ENCODE data around the gene LAP3.
"Not testable (repeated sequence)": the region's sequence is repeated elsewhere in the genome, so short reads cannot be mapped to it uniquely, and the experiment has no call there.

Gene LAP3
- total RNA-seq = 44.1 to 123 reads per million in 2 experiments

GRCh38 chr4:17576932-17577664 is at the start of gene LAP3:
TSS of gene LAP3 (plus strand) at chr4:17577198. CDS start at chr4:17577466, 268 bp downstream.
- DNase-seq (ENCODE audit: low read depth) = peak; percentile 98

- no peak for DNase-seq (ENCODE audit: low read depth)
Measured at GRCh38 chr4:17528551-17529165, 48.3 kb upstream of the LAP3 start.

GRCh38 chr4:17531538-17532285 is 45.3 kb upstream of the LAP3 start:
- DNase-seq (ENCODE audit: low read depth) = no peak

DNA sequence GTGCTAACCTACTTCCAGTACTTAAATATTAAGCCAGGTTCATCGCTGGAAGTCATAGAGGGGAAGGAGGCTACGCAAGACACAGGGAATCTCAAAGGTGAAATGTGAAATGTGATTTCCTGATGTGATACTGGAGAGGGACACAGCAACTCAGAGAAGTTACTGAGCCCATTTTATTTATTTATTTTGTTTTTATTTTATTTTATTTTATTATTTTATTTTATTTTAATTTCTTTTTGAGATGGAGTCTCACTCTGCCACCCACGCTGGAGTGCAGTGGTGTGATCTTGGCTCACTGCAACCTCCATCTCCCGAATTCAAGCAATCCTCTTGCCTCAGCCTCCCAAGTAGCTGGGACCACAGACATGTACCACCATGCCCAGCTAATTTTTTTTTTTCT is 42.3 kb upstream of the LAP3 start:
- no peak for DNase-seq (ENCODE audit: low read depth)

- no peak for DNase-seq (ENCODE audit: low read depth)
Measured at GRCh38 chr4:17535242-17535641, 41.8 kb upstream of the LAP3 start.

DNA sequence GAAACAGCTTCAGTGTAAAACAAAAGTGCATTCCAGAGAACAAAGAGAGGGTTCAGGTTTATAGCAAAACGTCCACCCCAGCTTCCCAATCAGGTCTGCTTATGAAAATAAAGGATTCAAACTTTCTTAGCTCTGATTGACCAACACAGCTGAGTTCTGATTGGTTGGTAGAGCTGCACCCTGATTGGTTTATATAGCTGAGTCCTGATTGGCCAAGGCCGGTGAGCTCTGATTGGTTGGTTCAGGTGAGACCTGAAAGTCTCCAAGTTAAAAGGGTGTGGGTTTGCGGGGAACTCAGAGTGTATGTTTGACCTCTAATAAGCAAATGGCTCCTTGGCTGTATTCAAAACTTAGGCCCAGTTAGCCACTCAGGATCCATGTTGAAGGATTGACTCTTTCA is 41.1 kb upstream of the LAP3 start:
- no peak for DNase-seq (ENCODE audit: low read depth)

DNA sequence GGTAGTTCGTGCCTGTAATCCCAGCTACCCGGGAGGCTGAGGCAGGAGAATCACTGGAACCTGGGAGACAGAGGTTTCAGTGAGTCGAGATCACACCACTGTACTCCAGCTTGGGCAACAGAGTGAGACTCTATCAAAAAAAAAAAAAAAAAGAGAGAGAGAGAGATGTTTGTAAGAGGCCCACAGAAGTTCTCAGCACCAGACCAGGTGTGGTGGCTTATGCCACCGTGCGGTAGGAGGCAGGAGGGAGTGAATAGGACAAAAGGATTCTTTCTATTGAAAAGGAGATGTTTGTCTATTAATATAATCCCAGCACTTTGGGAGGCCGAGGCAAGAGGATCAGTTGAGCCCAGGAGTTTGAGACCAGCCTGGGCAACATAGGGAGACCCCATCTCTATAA is 39.9 kb upstream of the LAP3 start:
- DNase-seq (ENCODE audit: low read depth) = not testable (repeated sequence)

DNA sequence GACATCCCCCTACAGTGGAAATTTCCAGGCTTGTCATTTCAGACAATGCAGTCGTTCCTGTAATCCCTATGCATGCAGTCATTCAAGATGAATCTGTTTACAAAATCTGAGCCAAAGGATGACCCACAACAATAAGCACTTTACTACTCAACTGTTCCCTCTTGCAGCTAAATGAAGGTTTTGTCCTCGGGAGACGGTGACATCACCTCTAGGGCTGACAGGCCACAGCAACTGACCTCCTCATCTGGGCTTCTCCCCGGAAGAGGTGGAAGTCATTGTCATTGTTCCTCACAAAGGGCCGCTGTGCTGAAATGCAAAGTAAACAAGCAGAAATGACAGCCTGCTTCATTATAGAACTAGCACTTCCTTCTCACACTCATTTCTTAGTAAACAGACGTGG is 32.8 kb upstream of the LAP3 start:
- no peak for DNase-seq (ENCODE audit: low read depth)

DNA sequence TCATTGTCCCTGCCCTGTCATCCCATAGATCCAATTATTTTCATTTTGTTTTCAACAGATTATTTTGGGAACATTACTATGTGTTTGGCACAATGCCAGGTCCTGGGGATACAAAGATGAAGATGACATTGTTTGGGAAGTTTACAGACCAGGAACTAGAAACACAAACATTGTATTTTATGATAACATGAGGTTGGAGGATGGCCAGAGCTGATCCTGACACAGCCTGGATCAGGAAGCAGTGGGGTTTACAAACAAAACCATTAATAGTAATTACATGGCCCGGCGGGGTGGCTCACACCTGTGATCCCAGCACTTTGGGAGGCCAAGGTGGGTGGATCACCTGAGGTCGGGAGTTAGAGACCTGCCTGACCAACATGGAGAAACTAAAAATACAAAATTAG is 32.2 kb upstream of the LAP3 start:
- DNase-seq (ENCODE audit: low read depth) = no peak

- no peak for DNase-seq (ENCODE audit: low read depth)
Measured at GRCh38 chr4:17545374-17546140, 31.4 kb upstream of the LAP3 start.

GRCh38 chr4:17546222-17546621 is 30.8 kb upstream of the LAP3 start:
- no peak for DNase-seq (ENCODE audit: low read depth)

GRCh38 chr4:17546678-17547077 is 30.3 kb upstream of the LAP3 start:
- no peak for DNase-seq (ENCODE audit: low read depth)

DNA sequence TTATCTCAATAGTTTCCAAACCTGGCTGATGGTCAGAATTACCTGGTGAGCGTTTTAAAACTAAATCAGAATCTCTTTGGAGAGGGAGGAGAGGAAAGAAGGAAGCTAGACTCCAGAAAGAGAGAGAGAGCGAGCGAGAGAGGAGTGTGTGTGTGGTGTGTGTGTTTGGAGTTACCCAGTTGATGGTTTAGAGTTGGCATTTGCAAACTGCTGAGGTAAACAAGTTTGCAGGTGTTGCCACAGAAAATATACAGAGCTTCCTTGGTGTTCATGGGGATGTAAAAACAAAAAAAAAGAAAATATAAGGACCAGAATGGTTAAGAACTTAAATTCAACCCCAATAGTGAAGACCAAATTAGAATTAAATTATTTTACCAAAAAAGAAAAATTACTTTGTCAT is 26.4 kb upstream of the LAP3 start:
- no peak for DNase-seq (ENCODE audit: low read depth)

DNA sequence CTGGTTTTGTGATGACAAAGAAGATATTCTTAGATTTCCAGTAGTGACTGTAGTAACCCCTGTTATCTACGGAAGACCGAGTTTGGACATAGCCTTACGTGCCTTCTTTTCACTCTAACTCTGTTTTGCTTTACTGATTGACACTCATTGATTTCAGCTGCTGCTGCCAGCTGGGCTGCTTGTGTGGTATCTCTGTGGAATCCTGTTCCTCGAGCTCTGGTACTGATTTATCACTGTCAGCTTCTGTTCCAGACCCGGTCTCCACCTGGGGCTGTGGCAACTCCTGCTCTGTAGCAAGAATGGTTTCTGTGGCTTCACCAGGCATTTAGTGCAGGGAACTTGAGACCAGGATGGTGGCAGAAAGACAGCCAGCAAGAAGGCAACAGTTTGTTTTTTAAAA is 24.6 kb upstream of the LAP3 start:
- no peak for DNase-seq (ENCODE audit: low read depth)

DNA sequence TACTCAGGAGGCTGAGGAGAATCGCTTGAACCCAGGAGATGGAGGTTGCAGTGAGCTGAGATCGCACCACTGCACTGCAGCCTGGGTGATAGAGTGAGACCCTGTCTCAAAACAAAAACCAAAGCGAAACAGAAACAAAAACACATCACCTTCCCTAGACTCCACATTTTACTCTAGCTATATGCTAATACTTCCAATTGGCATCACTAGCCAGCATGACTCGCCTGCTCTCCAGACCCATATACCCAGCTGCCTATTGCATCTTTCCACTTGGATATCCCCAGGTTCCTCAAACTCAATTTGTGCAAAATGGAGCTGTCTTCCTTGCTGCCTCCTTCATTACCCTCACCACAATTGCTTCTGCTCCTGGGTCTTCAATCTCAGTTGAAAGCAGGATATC is 22.4 kb upstream of the LAP3 start:
- DNase-seq (ENCODE audit: low read depth) = no peak

GRCh38 chr4:17556498-17556897 is 20.5 kb upstream of the LAP3 start:
- DNase-seq (ENCODE audit: low read depth) = no peak

DNA sequence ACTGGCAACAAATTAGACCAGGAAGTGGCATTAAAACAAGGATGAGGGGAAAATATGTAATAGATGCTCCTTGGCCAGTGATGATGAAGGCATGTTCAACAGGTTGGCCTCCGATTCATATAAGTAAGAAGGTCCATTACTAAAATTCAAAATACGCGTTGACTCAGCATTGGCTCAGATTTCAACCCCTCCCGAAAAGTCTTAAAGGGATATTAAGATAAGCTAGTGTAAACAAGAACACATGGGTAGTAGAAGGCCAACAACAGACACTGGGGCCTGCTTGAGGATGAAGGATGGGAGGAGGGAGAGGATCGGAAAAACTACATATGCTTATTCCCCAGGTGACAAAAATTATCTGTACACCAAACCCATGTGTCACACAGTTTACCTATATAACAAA is 19.1 kb upstream of the LAP3 start:
- DNase-seq (ENCODE audit: low read depth) = no peak

DNA sequence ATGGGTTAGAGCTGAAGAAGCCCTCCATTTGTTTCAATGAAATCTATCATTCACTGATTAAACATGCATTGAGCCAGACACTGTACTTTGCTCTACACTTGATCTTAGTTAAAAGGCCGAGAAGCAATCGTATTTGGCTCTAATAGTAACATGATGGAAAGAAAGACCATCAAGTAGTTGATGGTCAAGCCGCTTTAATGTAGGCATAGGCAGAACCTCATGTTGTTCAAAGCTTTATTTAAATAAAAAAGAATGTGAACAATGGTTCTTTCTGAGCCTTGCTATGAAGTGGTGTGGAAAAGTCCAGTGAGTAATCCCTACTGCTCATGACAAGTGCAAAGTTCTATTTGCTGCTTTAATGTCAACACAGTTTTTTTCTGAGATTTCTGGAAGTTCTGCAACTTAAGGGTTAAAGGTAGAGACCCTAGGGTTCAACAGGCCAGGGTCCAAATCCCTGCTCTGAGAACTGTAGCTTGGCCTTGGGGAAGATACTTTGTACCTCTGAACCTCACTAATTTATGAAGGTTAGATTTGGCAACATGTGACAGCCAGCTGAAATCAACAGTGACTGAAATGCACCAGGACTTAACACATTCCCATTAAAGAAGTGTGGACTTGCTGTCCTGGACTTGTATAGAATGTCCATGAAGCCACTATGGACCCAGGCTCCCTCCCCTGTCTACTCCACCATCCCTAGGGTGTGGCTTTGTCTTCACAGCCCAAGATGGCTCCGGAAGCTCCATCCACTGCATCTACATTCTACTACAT is 17.9 kb upstream of the LAP3 start:
- DNase-seq (ENCODE audit: low read depth) = no peak

- DNase-seq (ENCODE audit: low read depth) = no peak
Measured at GRCh38 chr4:17559709-17560048, 17.3 kb upstream of the LAP3 start.

GRCh38 chr4:17560065-17560673 is 16.8 kb upstream of the LAP3 start:
- DNase-seq (ENCODE audit: low read depth) = no peak

DNA sequence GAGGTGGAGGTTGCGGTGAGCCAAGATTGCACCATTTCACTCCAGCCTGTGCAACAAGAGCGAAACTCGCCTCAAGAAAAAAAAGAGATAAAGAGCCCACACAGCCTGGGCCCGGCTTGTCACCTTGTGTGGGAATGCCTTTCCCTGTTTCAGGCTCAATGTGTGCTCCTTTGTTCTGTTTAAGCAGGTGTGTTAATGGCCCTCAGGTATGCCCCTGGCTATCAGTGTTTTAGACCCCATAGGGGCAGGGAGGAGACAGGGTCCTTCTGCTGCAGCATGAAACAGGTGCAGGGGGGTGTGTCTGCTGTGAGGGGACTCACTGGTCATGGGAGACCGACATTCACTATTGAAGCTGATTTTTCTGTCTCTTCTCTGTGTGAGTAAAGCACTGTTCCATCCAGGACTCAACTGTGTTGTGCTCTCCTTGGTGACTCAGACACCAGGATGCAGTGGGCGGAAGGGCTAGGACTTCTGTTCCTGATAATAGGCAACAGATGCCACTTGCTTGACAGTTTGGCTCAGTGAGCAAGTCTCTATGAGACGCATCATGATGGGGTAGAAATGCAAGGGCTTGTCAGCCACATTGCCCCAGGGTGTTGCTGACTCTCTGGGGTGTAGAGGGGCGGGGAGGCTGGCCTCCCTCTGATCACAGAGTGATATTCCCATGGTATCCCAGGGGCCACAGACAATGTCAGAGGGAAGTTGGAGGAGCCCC is 15.6 kb upstream of the LAP3 start:
- DNase-seq (ENCODE audit: low read depth) = no peak
